K562 (cell line): ENCODE results near the gene TRPC4AP. TPM values are rescaled to one million over a fixed set of nuclear protein-coding genes. Genes with fewer than 3 reads are reported as not detected.

Experiments used
- CBX5 ChIP-seq: IDR thresholded peaks from 2 replicates; pipeline ENCODE4 v1.6.1; 2014; ENCODE audit warnings: low read depth, borderline replicate concordance
- ETV5 ChIP-seq: sonication (generic); formaldehyde crosslinking; IDR thresholded peaks from 2 replicates; pipeline ENCODE4 v1.4.0; 2020; ENCODE audit warnings: low read depth, mild to moderate bottlenecking, missing genetic modification reagents
- FOXA1 ChIP-seq: fragments of 450-650 bp; IDR thresholded peaks from 2 replicates; pipeline ENCODE4 v1.6.1; 2016; ENCODE audit warnings: mild to moderate bottlenecking, borderline replicate concordance
- GATA2 ChIP-seq: sonication (generic); formaldehyde crosslinking; IDR thresholded peaks from 2 replicates; pipeline ENCODE4 v1.4.0; 2020; ENCODE audit warnings: mild to moderate bottlenecking, missing genetic modification reagents
- MAFF ChIP-seq: IDR thresholded peaks from 2 replicates; pipeline ENCODE4 v1.6.1; 2012; ENCODE audit warnings: low read length, improper control_type of control experiment
- MXI1 ChIP-seq: IDR thresholded peaks from 2 replicates; pipeline ENCODE4 v1.6.1; 2011; ENCODE audit warnings: low read depth, mild to moderate bottlenecking, improper control_type of control experiment, low read length
- NCOA2 ChIP-seq, 2 experiments: fragments of 450-650 bp; IDR thresholded peaks; 2 replicates each; pipeline ENCODE4 v1.6.1; 2018; ENCODE audit warnings: mild to moderate bottlenecking in 2 of 2, moderate library complexity in 1 of 2; ENCODE audit not compliant: partially characterized antibody in 2 of 2
- NCOA4 ChIP-seq: fragments of 450-650 bp; IDR thresholded peaks from 2 replicates; pipeline ENCODE4 v1.6.1; 2018; ENCODE audit warnings: mild to moderate bottlenecking; ENCODE audit not compliant: partially characterized antibody
- NR1H2 ChIP-seq: sonication (generic); formaldehyde crosslinking; IDR thresholded peaks from 2 replicates; pipeline ENCODE4 v1.4.0; 2020; ENCODE audit warnings: mild to moderate bottlenecking, missing genetic modification reagents
- RFX1 ChIP-seq: fragments of 450-650 bp; IDR thresholded peaks from 2 replicates; pipeline ENCODE4 v1.6.1; 2016; ENCODE audit warnings: mild to moderate bottlenecking, moderate library complexity
- ZNF668 ChIP-seq: fragments of 250-450 bp; sonication (Bioruptor Pico); IDR thresholded peaks from 2 replicates; pipeline ENCODE4 v1.8.0; 2022; ENCODE audit warnings: mild to moderate bottlenecking, inconsistent platforms
- polyA plus RNA-seq, 8 experiments: library from polyadenylated mRNA; depleted of rRNA in 4 of 8; stranded (reverse) in 5 of 8; unstranded in 3 of 8; fragments of >200 nt; fragmentation: Nextera tagmentation in 2 of 8; fragmentation: Illumina TruSeq in 1 of 8; extraction: Ambion mirVana in 2 of 8; extraction: Trizol in 1 of 8; gene quantifications; 2 replicates each; pipeline versions ENCODE4 v1.2.1 to v1.2.3, GENCODE V29; 2011 to 2014; ENCODE audit warnings: inconsistent platforms in 1 of 8, missing spikeins in 1 of 8
- total RNA-seq, 7 experiments: library from RNA; depleted of rRNA in 6 of 7; stranded (reverse); fragments of >200 nt in 6 of 7; fragmentation: Illumina TruSeq in 2 of 7; extraction: Trizol in 2 of 7; gene quantifications; 2 replicates each; pipeline versions ENCODE4 v1.2.1 to v1.2.3, GENCODE V29; 2011 to 2021; ENCODE audit warnings: low replicate concordance in 1 of 7
- TF ChIP-seq, protein P1 (sequence below): fragments of 450-650 bp; IDR thresholded peaks from 2 replicates; pipeline ENCODE4 v1.6.1; 2016; ENCODE audit warnings: mild to moderate bottlenecking, moderate library complexity
- TF ChIP-seq, protein P2 (sequence below): sonication (generic); formaldehyde crosslinking; IDR thresholded peaks from 2 replicates; pipeline ENCODE4 v1.4.0; 2020; ENCODE audit warnings: mild to moderate bottlenecking, missing genetic modification reagents
- TF ChIP-seq, protein P3 (sequence below): sonication (generic); formaldehyde crosslinking; IDR thresholded peaks from 2 replicates; pipeline ENCODE4 v1.8.0; 2022; ENCODE audit warnings: missing genetic modification reagents, mild to moderate bottlenecking, borderline replicate concordance

The TRPC4AP gene
- total and polyA plus RNA-seq, 9 of the 15 experiments (the other 6 are each of a cell fraction or from before 2014, with no cell fraction given), result 2.3 to 70.3 (median 33.3) TPM

DNA sequence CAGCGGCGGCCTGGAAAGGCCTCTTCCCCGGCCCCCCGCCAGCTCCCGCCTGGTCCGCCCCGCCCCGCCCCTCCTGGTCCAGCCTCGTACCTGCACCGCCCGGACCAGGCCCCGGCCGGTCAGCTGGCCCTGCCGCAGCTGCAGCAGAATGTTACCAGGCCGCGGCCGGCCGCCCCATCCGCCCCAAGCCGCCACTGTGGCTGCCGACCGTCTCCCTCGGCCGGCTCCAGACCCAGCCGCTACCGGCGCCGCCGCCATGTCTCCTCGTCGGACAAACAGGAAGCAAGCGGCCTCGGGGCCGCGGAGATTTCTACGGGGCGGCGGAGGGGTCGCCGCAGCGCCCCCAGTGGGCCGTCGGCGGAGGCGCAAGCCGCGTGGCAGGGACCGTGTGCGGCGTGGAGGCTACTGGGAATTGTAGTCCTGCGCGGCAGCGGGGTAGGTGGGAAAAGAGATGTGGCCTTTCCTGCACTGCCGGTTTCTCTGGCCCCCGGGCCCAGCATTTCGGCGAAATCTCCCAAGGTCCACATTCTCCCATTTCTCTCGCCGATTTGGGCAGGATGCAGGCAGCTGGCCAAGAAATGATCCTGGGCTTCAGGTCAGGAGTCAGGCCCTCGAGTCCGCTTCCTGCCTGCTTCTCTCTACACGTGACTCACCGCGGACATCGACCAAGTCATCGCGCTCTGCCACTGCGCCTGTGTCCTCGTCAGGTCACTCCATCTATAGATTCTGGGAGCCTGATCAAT, at the start of gene TRPC4AP (continued):
- TF ChIP-seq, protein P1, sequence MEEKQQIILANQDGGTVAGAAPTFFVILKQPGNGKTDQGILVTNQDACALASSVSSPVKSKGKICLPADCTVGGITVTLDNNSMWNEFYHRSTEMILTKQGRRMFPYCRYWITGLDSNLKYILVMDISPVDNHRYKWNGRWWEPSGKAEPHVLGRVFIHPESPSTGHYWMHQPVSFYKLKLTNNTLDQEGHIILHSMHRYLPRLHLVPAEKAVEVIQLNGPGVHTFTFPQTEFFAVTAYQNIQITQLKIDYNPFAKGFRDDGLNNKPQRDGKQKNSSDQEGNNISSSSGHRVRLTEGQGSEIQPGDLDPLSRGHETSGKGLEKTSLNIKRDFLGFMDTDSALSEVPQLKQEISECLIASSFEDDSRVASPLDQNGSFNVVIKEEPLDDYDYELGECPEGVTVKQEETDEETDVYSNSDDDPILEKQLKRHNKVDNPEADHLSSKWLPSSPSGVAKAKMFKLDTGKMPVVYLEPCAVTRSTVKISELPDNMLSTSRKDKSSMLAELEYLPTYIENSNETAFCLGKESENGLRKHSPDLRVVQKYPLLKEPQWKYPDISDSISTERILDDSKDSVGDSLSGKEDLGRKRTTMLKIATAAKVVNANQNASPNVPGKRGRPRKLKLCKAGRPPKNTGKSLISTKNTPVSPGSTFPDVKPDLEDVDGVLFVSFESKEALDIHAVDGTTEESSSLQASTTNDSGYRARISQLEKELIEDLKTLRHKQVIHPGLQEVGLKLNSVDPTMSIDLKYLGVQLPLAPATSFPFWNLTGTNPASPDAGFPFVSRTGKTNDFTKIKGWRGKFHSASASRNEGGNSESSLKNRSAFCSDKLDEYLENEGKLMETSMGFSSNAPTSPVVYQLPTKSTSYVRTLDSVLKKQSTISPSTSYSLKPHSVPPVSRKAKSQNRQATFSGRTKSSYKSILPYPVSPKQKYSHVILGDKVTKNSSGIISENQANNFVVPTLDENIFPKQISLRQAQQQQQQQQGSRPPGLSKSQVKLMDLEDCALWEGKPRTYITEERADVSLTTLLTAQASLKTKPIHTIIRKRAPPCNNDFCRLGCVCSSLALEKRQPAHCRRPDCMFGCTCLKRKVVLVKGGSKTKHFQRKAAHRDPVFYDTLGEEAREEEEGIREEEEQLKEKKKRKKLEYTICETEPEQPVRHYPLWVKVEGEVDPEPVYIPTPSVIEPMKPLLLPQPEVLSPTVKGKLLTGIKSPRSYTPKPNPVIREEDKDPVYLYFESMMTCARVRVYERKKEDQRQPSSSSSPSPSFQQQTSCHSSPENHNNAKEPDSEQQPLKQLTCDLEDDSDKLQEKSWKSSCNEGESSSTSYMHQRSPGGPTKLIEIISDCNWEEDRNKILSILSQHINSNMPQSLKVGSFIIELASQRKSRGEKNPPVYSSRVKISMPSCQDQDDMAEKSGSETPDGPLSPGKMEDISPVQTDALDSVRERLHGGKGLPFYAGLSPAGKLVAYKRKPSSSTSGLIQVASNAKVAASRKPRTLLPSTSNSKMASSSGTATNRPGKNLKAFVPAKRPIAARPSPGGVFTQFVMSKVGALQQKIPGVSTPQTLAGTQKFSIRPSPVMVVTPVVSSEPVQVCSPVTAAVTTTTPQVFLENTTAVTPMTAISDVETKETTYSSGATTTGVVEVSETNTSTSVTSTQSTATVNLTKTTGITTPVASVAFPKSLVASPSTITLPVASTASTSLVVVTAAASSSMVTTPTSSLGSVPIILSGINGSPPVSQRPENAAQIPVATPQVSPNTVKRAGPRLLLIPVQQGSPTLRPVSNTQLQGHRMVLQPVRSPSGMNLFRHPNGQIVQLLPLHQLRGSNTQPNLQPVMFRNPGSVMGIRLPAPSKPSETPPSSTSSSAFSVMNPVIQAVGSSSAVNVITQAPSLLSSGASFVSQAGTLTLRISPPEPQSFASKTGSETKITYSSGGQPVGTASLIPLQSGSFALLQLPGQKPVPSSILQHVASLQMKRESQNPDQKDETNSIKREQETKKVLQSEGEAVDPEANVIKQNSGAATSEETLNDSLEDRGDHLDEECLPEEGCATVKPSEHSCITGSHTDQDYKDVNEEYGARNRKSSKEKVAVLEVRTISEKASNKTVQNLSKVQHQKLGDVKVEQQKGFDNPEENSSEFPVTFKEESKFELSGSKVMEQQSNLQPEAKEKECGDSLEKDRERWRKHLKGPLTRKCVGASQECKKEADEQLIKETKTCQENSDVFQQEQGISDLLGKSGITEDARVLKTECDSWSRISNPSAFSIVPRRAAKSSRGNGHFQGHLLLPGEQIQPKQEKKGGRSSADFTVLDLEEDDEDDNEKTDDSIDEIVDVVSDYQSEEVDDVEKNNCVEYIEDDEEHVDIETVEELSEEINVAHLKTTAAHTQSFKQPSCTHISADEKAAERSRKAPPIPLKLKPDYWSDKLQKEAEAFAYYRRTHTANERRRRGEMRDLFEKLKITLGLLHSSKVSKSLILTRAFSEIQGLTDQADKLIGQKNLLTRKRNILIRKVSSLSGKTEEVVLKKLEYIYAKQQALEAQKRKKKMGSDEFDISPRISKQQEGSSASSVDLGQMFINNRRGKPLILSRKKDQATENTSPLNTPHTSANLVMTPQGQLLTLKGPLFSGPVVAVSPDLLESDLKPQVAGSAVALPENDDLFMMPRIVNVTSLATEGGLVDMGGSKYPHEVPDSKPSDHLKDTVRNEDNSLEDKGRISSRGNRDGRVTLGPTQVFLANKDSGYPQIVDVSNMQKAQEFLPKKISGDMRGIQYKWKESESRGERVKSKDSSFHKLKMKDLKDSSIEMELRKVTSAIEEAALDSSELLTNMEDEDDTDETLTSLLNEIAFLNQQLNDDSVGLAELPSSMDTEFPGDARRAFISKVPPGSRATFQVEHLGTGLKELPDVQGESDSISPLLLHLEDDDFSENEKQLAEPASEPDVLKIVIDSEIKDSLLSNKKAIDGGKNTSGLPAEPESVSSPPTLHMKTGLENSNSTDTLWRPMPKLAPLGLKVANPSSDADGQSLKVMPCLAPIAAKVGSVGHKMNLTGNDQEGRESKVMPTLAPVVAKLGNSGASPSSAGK, result peak; percentile 100
- TF ChIP-seq MAFF, result 0 out of 2 replicates have a peak, but pooled peaks have one; percentile 3
- TF ChIP-seq GATA2 (CRISPR knock-in tag), result no peak
- TF ChIP-seq FOXA1, result no peak
- TF ChIP-seq, protein P2, sequence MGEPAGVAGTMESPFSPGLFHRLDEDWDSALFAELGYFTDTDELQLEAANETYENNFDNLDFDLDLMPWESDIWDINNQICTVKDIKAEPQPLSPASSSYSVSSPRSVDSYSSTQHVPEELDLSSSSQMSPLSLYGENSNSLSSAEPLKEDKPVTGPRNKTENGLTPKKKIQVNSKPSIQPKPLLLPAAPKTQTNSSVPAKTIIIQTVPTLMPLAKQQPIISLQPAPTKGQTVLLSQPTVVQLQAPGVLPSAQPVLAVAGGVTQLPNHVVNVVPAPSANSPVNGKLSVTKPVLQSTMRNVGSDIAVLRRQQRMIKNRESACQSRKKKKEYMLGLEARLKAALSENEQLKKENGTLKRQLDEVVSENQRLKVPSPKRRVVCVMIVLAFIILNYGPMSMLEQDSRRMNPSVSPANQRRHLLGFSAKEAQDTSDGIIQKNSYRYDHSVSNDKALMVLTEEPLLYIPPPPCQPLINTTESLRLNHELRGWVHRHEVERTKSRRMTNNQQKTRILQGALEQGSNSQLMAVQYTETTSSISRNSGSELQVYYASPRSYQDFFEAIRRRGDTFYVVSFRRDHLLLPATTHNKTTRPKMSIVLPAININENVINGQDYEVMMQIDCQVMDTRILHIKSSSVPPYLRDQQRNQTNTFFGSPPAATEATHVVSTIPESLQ, result no peak
- TF ChIP-seq ZNF668 (CRISPR knock-in tag), result peak; percentile 77; the same call in 1 of the 2 replicates
- TF ChIP-seq NCOA2 (IDR thresholded peaks at IDR 0.05; ENCODE audit: partially characterized antibody in 2 of 2), result no peak
- peak; percentile 82 for TF ChIP-seq MXI1
- TF ChIP-seq RFX1, result no peak
- no peak for TF ChIP-seq CBX5
- TF ChIP-seq NR1H2, result no peak
- TF ChIP-seq, protein P3, sequence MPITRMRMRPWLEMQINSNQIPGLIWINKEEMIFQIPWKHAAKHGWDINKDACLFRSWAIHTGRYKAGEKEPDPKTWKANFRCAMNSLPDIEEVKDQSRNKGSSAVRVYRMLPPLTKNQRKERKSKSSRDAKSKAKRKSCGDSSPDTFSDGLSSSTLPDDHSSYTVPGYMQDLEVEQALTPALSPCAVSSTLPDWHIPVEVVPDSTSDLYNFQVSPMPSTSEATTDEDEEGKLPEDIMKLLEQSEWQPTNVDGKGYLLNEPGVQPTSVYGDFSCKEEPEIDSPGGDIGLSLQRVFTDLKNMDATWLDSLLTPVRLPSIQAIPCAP (CRISPR knock-in tag), result 0 out of 2 replicates have a peak, but pooled peaks have one; percentile 11
- TF ChIP-seq ETV5 (CRISPR knock-in tag), result peak; percentile 54
- no peak for TF ChIP-seq NCOA4
